ENCODE measurements around the gene GAN.

GAN gene

GRCh38 chr16:81314603-81315270 is at the start of gene GAN:
GAN (plus strand) TSS chr16:81314962; CDS start chr16:81315114, 152 bp downstream.
- peak; percentile 97 for DNase-seq (ENCODE audit: low spot score)

- no peak for DNase-seq (ENCODE audit: low spot score)
Observed at GRCh38 chr16:81265052-81265451, 49.7 kb upstream of the GAN start.

GRCh38 chr16:81265658-81266451 is 48.9 kb upstream of the GAN start:
- DNase-seq (ENCODE audit: low spot score) = no peak

GRCh38 chr16:81266680-81267095 is 48.1 kb upstream of the GAN start:
- no peak for DNase-seq (ENCODE audit: low spot score)

GRCh38 chr16:81268509-81268908 is 46.3 kb upstream of the GAN start:
- DNase-seq (ENCODE audit: low spot score) = no peak

- DNase-seq (ENCODE audit: low spot score) = no peak
Observed at GRCh38 chr16:81273223-81273950, 41.4 kb upstream of the GAN start.

- DNase-seq (ENCODE audit: low spot score) = no peak
Observed at GRCh38 chr16:81275064-81275532, 39.7 kb upstream of the GAN start.

- DNase-seq (ENCODE audit: low spot score) = no peak
Observed at GRCh38 chr16:81275795-81276194, 39.0 kb upstream of the GAN start.

- peak; percentile 26 for DNase-seq (ENCODE audit: low spot score)
Observed at GRCh38 chr16:81276323-81276722, 38.4 kb upstream of the GAN start.

- no peak for DNase-seq (ENCODE audit: low spot score)
Observed at GRCh38 chr16:81277541-81278080, 37.2 kb upstream of the GAN start.

GRCh38 chr16:81278526-81278925 is 36.2 kb upstream of the GAN start:
- DNase-seq (ENCODE audit: low spot score) = no peak

GRCh38 chr16:81279392-81279791 is 35.4 kb upstream of the GAN start:
- DNase-seq (ENCODE audit: low spot score) = no peak

GRCh38 chr16:81280393-81280792 is 34.4 kb upstream of the GAN start:
- no peak for DNase-seq (ENCODE audit: low spot score)

GRCh38 chr16:81283044-81283443 is 31.7 kb upstream of the GAN start:
- DNase-seq (ENCODE audit: low spot score) = no peak

GRCh38 chr16:81284995-81285600 is 29.7 kb upstream of the GAN start:
- no peak for DNase-seq (ENCODE audit: low spot score)

- no peak for DNase-seq (ENCODE audit: low spot score)
Observed at GRCh38 chr16:81286190-81286589, 28.6 kb upstream of the GAN start.

- no peak for DNase-seq (ENCODE audit: low spot score)
Observed at GRCh38 chr16:81291117-81291516, 23.6 kb upstream of the GAN start.

- no peak for DNase-seq (ENCODE audit: low spot score)
Observed at GRCh38 chr16:81292936-81293335, 21.8 kb upstream of the GAN start.

GRCh38 chr16:81293909-81294802 is 20.6 kb upstream of the GAN start:
- DNase-seq (ENCODE audit: low spot score) = no peak

- no peak for DNase-seq (ENCODE audit: low spot score)
Observed at GRCh38 chr16:81296631-81297030, 18.1 kb upstream of the GAN start.

- DNase-seq (ENCODE audit: low spot score) = no peak
Observed at GRCh38 chr16:81307770-81308169, 7.0 kb upstream of the GAN start.
